GM23338 (cell line): ENCODE measurements around the gene PVRIG. TPM values are rescaled to one million over a fixed set of nuclear protein-coding genes. Genes with fewer than 3 reads are reported as not detected.

Experiments
- ATAC-seq: fragments of 200-7000 bp; cut with Tn5 transposase; 3 replicates; pipeline ENCODE4 v1.9.1; 2020
- DNase-seq: peaks from one replicate; pipeline ENCODE4 v3.0.0-alpha.2; 2015; ENCODE audit warnings: low spot score
- H2AFZ ChIP-seq: fragments of 200-600 bp; sonication (generic); 2 replicates; pipeline ENCODE4 v1.8.0; 2016; ENCODE audit warnings: antibody characterized with exemption, mild to moderate bottlenecking, moderate library complexity
- H3F3A ChIP-seq: fragments of 200-600 bp; sonication (generic); replicated peaks from 2 replicates; pipeline ENCODE4 v1.8.0; 2017; ENCODE audit warnings: antibody characterized with exemption, mixed run types, low read depth
- H3K27ac ChIP-seq: fragments of 200-600 bp; sonication (generic); 2 replicates; pipeline ENCODE4 v1.6.1; 2016; ENCODE audit warnings: low read depth
- H3K27me3 ChIP-seq: fragments of 200-600 bp; sonication (generic); 2 replicates; pipeline ENCODE4 v1.8.0; 2016; ENCODE audit warnings: mild to moderate bottlenecking, mixed run types, moderate library complexity; ENCODE audit not compliant: insufficient read depth
- H3K36me3 ChIP-seq: fragments of 200-600 bp; sonication (generic); 2 replicates; pipeline ENCODE4 v1.8.0; 2016; ENCODE audit warnings: mild to moderate bottlenecking; ENCODE audit not compliant: insufficient read depth
- H3K4me1 ChIP-seq: fragments of 200-600 bp; sonication (generic); 2 replicates; pipeline ENCODE4 v1.8.0; 2016; ENCODE audit warnings: mild to moderate bottlenecking, moderate library complexity; ENCODE audit not compliant: insufficient read depth
- H3K4me2 ChIP-seq: fragments of 200-600 bp; sonication (generic); 2 replicates; pipeline ENCODE4 v1.7.1; 2017; ENCODE audit warnings: mixed run types
- H3K4me3 ChIP-seq: fragments of 200-600 bp; sonication (generic); 2 replicates; pipeline ENCODE4 v1.6.1; 2016; ENCODE audit warnings: mixed run types
- H3K79me2 ChIP-seq: fragments of 200-600 bp; sonication (generic); replicated peaks from 2 replicates; pipeline ENCODE4 v1.8.0; 2017; ENCODE audit warnings: mild to moderate bottlenecking; ENCODE audit not compliant: insufficient read depth
- H3K9me2 ChIP-seq: fragments of 200-600 bp; sonication (generic); 2 replicates; pipeline ENCODE4 v1.8.0; 2017; ENCODE audit not compliant: insufficient read depth
- H4K20me1 ChIP-seq: fragments of 200-600 bp; sonication (generic); replicated peaks from 2 replicates; pipeline ENCODE4 v1.8.0; 2017; ENCODE audit warnings: mild to moderate bottlenecking; ENCODE audit not compliant: insufficient read depth
- H3K27ac Mint-ChIP-seq: 2 replicates; pipeline ENCODE4 v1.8.0; 2020; ENCODE audit warnings: inconsistent platforms, mild to moderate bottlenecking, moderate library complexity, mixed read lengths
- H3K27me3 Mint-ChIP-seq: 3 replicates; pipeline ENCODE4 v1.8.0; 2022; ENCODE audit warnings: low read depth, mild to moderate bottlenecking, moderate library complexity, mixed read lengths, inconsistent platforms; ENCODE audit not compliant: insufficient read depth, poor library complexity
- H3K36me3 Mint-ChIP-seq: 3 replicates; pipeline ENCODE4 v1.8.0; 2021; ENCODE audit warnings: low read depth, mild to moderate bottlenecking, inconsistent platforms, moderate library complexity, mixed read lengths
- H3K4me1 Mint-ChIP-seq: 3 replicates; pipeline ENCODE4 v1.8.0; 2020; ENCODE audit warnings: mild to moderate bottlenecking, inconsistent platforms, mixed read lengths
- H3K4me3 Mint-ChIP-seq: 3 replicates; pipeline ENCODE4 v1.8.0; 2021; ENCODE audit warnings: moderate library complexity, mild to moderate bottlenecking, inconsistent platforms, mixed read lengths
- H3K9me3 Mint-ChIP-seq: 3 replicates; pipeline ENCODE4 v1.8.0; 2020; ENCODE audit warnings: moderate library complexity, mild to moderate bottlenecking, inconsistent platforms, mixed read lengths
- CREB1 ChIP-seq: fragments of 250-450 bp; sonication (Bioruptor Pico); IDR thresholded peaks from 2 replicates; pipeline ENCODE4 v1.5.0; 2020; ENCODE audit warnings: low read depth, mild to moderate bottlenecking, moderate library complexity
- CTCF ChIP-seq, 2 experiments: fragments of 200-600 bp in 1 of 2; sonication (generic) in 1 of 2; conservative IDR thresholded peaks; 2 replicates each; pipeline versions ENCODE4 v1.5.1 to v1.6.1; 2016 to 2017; ENCODE audit warnings: antibody characterized with exemption in 2 of 2, low read depth in 2 of 2, mild to moderate bottlenecking in 2 of 2, moderate library complexity in 1 of 2
- ETS1 ChIP-seq: IDR thresholded peaks from 2 replicates; pipeline ENCODE4 v1.6.1; 2016; ENCODE audit warnings: antibody characterized with exemption
- EZH2phosphoT487 ChIP-seq: fragments of 200-600 bp; sonication (generic); IDR thresholded peaks from one replicate; pipeline ENCODE4 v1.8.1; 2018; ENCODE audit warnings: antibody characterized with exemption; ENCODE audit not compliant: unreplicated experiment
- NANOG ChIP-seq: IDR thresholded peaks from 2 replicates; pipeline ENCODE4 v1.6.1; 2016; ENCODE audit warnings: antibody characterized with exemption, borderline replicate concordance
- POLR2AphosphoS5 ChIP-seq: IDR thresholded peaks from 2 replicates; pipeline ENCODE4 v1.6.1; 2016; ENCODE audit warnings: antibody characterized with exemption, low read depth
- REST ChIP-seq: IDR thresholded peaks from one replicate; pipeline ENCODE4 v1.6.1; 2018; ENCODE audit warnings: antibody characterized with exemption; ENCODE audit not compliant: unreplicated experiment
- STAT1 ChIP-seq: IDR thresholded peaks from one replicate; pipeline ENCODE4 v1.6.1; 2016; ENCODE audit warnings: antibody characterized with exemption; ENCODE audit not compliant: unreplicated experiment
- ZNF114 ChIP-seq: fragments of 250-450 bp; sonication (Bioruptor Pico); IDR thresholded peaks from 2 replicates; pipeline ENCODE4 v1.5.0; 2020; ENCODE audit warnings: mild to moderate bottlenecking, moderate library complexity
- ZNF331 ChIP-seq: fragments of 250-450 bp; sonication (Bioruptor Pico); IDR thresholded peaks from 2 replicates; pipeline ENCODE4 v1.5.0; 2020; ENCODE audit warnings: low read depth, mild to moderate bottlenecking, moderate library complexity
- polyA plus RNA-seq: library from polyadenylated mRNA; unstranded; fragments of >200 nt; fragmentation: Nextera tagmentation; extraction: Ambion mirVana; gene quantifications from 2 replicates; pipeline ENCODE4 v1.2.1, GENCODE V29; 2016
- total RNA-seq: library from RNA; depleted of rRNA; stranded (reverse); fragments of >200 nt; shearing (Covaris generic); gene quantifications from 2 replicates; pipeline ENCODE4 v1.2.3, GENCODE V29; 2014

Gene PVRIG
- total and polyA plus RNA-seq, 2 experiments from 2014 or later = 1.1 TPM; not detected in 1

GRCh38 chr7:100211342-100211780 lies 8.4 kb upstream of the PVRIG start (continued):
- TF ChIP-seq CTCF (conservative IDR thresholded peaks at IDR 0.05; ENCODE audit: low read depth in 2 of 2) (no peak), CREB1 (no peak), ETS1 (no peak), EZH2phosphoT487 (no peak), REST (no peak)

GRCh38 chr7:100212631-100213286 lies 7.0 kb upstream of the PVRIG start:
- Histone ChIP-seq H3K9me2 (no peaks in the 10 kb centered on the region), H3K27ac (no peak overlapping the region), H2AFZ (no peak overlapping the region), H3K36me3 (no peaks in the 10 kb centered on the region), H3K4me3 (no peak overlapping the region), H3F3A (no peaks in the 10 kb centered on the region), H3K4me1 (no peaks in the 10 kb centered on the region; the same call in 1 of the 2 replicates), H3K79me2 (no peaks in the 10 kb centered on the region), H3K4me2 (no peak overlapping the region), H3K27me3 (peaks cover 59% of the 10 kb centered on the region), H4K20me1 (peaks cover 2% of the 10 kb centered on the region; the same call in 1 of the 2 replicates)
- Mint-ChIP-seq H3K9me3 (no peaks in the 10 kb centered on the region), H3K36me3 (no peaks in the 10 kb centered on the region), H3K4me3 (no peak overlapping the region), H3K27me3 (peaks cover 16% of the 10 kb centered on the region), H3K4me1 (peaks cover 16% of the 10 kb centered on the region), H3K27ac (no peak overlapping the region)
- ATAC-seq (no peak), DNase-seq (no peak)
- TF ChIP-seq ZNF114 = no peak
- no peak for TF ChIP-seq POLR2AphosphoS5
- no peak for TF ChIP-seq ETS1
- TF ChIP-seq STAT1 = no peak
- TF ChIP-seq EZH2phosphoT487 = no peak
- no peak for TF ChIP-seq CREB1
- no peak for TF ChIP-seq ZNF331 (CRISPR knock-in tag)
- TF ChIP-seq NANOG = no peak
